Smooth muscle cell (in vitro differentiated cells): Measurements from ENCODE around the gene CHD9. TPM values are rescaled to one million over a fixed set of nuclear protein-coding genes. Genes with fewer than 3 reads are reported as not detected.
A peak's percentile ranks its signal among the peaks of the same experiment; 100 is the strongest.

Experiments
- DNase-seq: peaks from one replicate; lab custom pipeline; 2025; ENCODE audit not compliant: unreplicated experiment; lab: John Stamatoyannopoulos, UW
- H2AFZ ChIP-seq: fragments of 200-600 bp; sonication (generic); 2 replicates; pipeline ENCODE4 v1.6.0; 2016; ENCODE audit warnings: antibody characterized with exemption, low read depth, mild to moderate bottlenecking
- H3F3A ChIP-seq: fragments of 200-600 bp; sonication (generic); 2 replicates; pipeline ENCODE4 v1.6.0; 2017; ENCODE audit warnings: antibody characterized with exemption, low read depth
- H3K27ac ChIP-seq: fragments of 200-600 bp; sonication (generic); 2 replicates; pipeline ENCODE4 v1.5.1; 2016; ENCODE audit warnings: low read depth, mild to moderate bottlenecking
- H3K27me3 ChIP-seq: fragments of 200-600 bp; sonication (generic); 2 replicates; pipeline ENCODE4 v1.6.1; 2016; ENCODE audit warnings: low read depth, mild to moderate bottlenecking
- H3K36me3 ChIP-seq: fragments of 200-600 bp; sonication (generic); 2 replicates; pipeline ENCODE4 v1.5.1; 2016; ENCODE audit warnings: low read depth
- H3K4me1 ChIP-seq: fragments of 200-600 bp; sonication (generic); 2 replicates; pipeline ENCODE4 v1.5.1; 2016; ENCODE audit warnings: low read depth
- H3K4me2 ChIP-seq: fragments of 200-600 bp; sonication (generic); 2 replicates; pipeline ENCODE4 v1.6.0; 2016; ENCODE audit warnings: mild to moderate bottlenecking
- H3K4me3 ChIP-seq: fragments of 200-600 bp; sonication (generic); 2 replicates; pipeline ENCODE4 v1.5.1; 2016; ENCODE audit warnings: mild to moderate bottlenecking
- H3K79me2 ChIP-seq: fragments of 200-600 bp; sonication (generic); 2 replicates; pipeline ENCODE4 v1.6.0; 2016; ENCODE audit warnings: low read depth, mild to moderate bottlenecking
- H3K9ac ChIP-seq: fragments of 200-600 bp; sonication (generic); 2 replicates; pipeline ENCODE4 v1.6.0; 2016; ENCODE audit warnings: low read depth
- H3K9me3 ChIP-seq: fragments of 200-600 bp; sonication (generic); replicated peaks from 2 replicates; pipeline ENCODE4 v1.5.1; 2016; ENCODE audit warnings: low read depth
- H4K20me1 ChIP-seq: fragments of 200-600 bp; sonication (generic); 2 replicates; pipeline ENCODE4 v1.6.0; 2016; ENCODE audit warnings: low read depth
- WGBS: methylation state at CpG from one replicate; pipeline ENCODE4 v1.1.7; 2016; ENCODE audit warnings: low lambda C conversion rate; 5-methylcytosine and 5-hydroxymethylcytosine counted together
- polyA plus RNA-seq: library from polyadenylated mRNA; unstranded; fragments of >200 nt; fragmentation: Nextera tagmentation; extraction: Ambion mirVana; gene quantifications from 2 replicates; pipeline ENCODE4 v1.2.1, GENCODE V29; 2016
- total RNA-seq: library from RNA; depleted of rRNA; stranded (reverse); fragments of >200 nt; gene quantifications from 2 replicates; pipeline ENCODE4 v1.2.3, GENCODE V29; 2014
- TF ChIP-seq, protein P1 (sequence below): fragments of 200-600 bp; sonication (generic); IDR thresholded peaks from 2 replicates; pipeline ENCODE4 v1.5.1; 2017; ENCODE audit warnings: borderline replicate concordance, mild to moderate bottlenecking, antibody characterized with exemption; ENCODE audit not compliant: insufficient read depth, poor library complexity, severe bottlenecking

The CHD9 gene
- total and polyA plus RNA-seq, 2 experiments from 2014 or later = 43.7 to 117 TPM

DNA sequence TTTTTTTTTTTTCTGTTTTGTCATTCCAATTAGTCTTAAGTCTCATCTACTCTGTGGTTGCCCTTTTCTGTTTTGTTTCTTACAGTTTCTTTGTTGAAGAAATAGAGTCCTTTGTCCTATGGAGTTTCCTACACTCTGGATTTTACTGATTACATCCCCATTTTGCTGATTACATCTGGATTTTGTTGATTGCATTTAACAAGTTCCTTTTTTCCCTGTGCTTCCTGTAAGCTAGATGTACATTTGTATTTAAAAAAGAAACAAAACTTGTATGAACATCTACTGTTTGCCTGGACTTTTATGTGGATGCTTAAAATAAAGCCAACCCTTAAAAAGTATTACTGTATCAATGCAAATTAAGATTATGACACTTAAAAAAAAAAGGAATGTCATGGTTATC lies 147.6 kb downstream of the CHD9 start:
- no peaks in the 10 kb centered on the region for H3K9me3 ChIP-seq
- no peak overlapping the region for H3K4me3 ChIP-seq
- no peaks in the 10 kb centered on the region for H3K27me3 ChIP-seq
- DNase-seq = no peak
- no peak overlapping the region for H3K27ac ChIP-seq
- TF ChIP-seq, protein P1, sequence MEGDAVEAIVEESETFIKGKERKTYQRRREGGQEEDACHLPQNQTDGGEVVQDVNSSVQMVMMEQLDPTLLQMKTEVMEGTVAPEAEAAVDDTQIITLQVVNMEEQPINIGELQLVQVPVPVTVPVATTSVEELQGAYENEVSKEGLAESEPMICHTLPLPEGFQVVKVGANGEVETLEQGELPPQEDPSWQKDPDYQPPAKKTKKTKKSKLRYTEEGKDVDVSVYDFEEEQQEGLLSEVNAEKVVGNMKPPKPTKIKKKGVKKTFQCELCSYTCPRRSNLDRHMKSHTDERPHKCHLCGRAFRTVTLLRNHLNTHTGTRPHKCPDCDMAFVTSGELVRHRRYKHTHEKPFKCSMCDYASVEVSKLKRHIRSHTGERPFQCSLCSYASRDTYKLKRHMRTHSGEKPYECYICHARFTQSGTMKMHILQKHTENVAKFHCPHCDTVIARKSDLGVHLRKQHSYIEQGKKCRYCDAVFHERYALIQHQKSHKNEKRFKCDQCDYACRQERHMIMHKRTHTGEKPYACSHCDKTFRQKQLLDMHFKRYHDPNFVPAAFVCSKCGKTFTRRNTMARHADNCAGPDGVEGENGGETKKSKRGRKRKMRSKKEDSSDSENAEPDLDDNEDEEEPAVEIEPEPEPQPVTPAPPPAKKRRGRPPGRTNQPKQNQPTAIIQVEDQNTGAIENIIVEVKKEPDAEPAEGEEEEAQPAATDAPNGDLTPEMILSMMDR = no peak
- H3K4me1 ChIP-seq = peaks cover 3% of the 10 kb centered on the region
- H3K9ac ChIP-seq = no peak overlapping the region
- peaks cover 12% of the 10 kb centered on the region for H3F3A ChIP-seq
- H3K4me2 ChIP-seq = no peak overlapping the region
- H3K36me3 ChIP-seq = peaks cover 7% of the 10 kb centered on the region
- H2AFZ ChIP-seq = no peak overlapping the region
- H3K79me2 ChIP-seq = peaks cover 88% of the 10 kb centered on the region
- H4K20me1 ChIP-seq = peaks cover 45% of the 10 kb centered on the region

DNA sequence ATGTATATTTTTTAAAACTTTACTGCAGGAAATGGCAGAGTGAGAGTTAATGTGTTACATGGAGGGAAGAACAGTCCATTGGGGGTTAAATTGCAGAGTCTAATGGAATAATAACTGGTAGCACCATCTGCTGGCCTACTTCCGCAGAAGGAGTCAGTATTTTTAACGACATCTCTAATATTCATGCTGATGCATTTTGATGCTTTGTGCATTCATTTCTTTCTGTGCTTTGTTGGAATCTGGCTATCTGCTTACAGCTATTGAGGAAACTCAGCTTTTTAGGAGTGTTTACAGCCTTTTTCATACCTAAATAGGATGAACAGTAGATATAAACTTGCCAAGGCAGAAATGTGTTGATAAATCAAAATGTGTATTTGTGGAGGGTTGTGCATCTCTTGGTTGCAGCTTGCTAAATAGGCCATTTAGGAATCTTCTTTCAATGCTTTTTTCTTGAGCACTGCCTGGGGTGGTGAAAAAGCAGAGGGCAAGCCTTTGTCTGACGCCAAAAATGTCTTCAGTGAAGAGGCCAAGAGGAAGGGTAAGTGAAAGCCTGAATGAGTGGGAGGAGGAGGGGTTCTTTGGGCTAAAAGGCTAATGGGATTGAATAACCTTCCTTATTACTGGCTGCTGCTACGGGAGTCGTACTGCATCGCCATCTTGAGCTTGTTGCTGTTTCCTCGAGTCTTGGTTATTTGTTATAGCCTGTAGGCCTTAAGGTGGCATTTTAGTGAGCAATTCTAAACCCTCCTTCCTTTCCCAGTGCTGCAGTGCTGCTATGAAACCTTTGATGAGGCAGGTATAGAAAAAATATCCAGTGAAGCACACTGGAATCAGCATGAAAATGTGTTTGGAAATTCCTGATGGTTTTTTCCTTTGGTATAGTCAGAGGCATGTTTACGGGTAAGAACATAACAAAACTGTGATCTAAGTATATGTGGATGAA lies 153.3 kb downstream of the CHD9 start:
- no peaks in the 10 kb centered on the region for H3K27me3 ChIP-seq
- H3K4me3 ChIP-seq = peak overlapping the region; percentile 60
- H3K27ac ChIP-seq = peak overlapping the region; percentile 80
- no peak for DNase-seq
- peak overlapping the region; percentile 55 for H3K9ac ChIP-seq
- TF ChIP-seq, protein P1 = peak; percentile 62
- H3K4me2 ChIP-seq = peak overlapping the region; percentile 79
- no peaks in the 10 kb centered on the region for H3K9me3 ChIP-seq
- H3K36me3 ChIP-seq = no peaks in the 10 kb centered on the region
- 27% methylated on average over 8 of the region's 8 CpGs for WGBS
- H2AFZ ChIP-seq = peak overlapping the region; percentile 81
- H4K20me1 ChIP-seq = peaks cover 23% of the 10 kb centered on the region
- peaks cover 35% of the 10 kb centered on the region for H3K4me1 ChIP-seq
- peaks cover 10% of the 10 kb centered on the region for H3F3A ChIP-seq
- H3K79me2 ChIP-seq = peaks cover 81% of the 10 kb centered on the region

DNA sequence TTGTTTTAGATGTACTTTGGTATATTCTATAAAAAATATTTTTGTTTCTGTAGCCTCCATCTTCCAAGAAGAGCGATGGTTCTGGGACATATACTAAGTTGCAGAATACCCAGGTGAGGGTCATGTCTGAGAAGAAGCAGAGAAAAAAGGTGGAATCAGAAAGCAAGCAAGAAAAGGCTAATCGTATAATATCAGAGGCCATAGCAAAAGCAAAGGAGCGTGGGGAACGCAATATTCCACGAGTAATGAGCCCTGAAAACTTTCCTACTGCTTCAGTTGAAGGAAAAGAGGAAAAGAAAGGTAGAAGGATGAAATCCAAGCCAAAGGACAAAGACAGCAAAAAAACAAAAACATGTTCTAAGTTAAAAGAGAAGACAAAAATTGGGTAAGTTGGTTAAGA lies 154.6 kb downstream of the CHD9 start:
- TF ChIP-seq, protein P1 = no peak
- 93% methylated on average over 5 of the region's 5 CpGs for WGBS
- Histone ChIP-seq H3K79me2 (peaks cover 85% of the 10 kb centered on the region), H4K20me1 (peaks cover 29% of the 10 kb centered on the region), H3K4me2 (peak overlapping the region; percentile 79), H3K4me1 (peaks cover 35% of the 10 kb centered on the region), H2AFZ (no peak overlapping the region), H3K27me3 (no peaks in the 10 kb centered on the region), H3K9me3 (no peaks in the 10 kb centered on the region), H3K4me3 (peak overlapping the region; percentile 60), H3K27ac (peak overlapping the region; percentile 80), H3K9ac (peak overlapping the region; percentile 55), H3F3A (peaks cover 10% of the 10 kb centered on the region), H3K36me3 (no peaks in the 10 kb centered on the region)
- no peak for DNase-seq
